ENCODE data around the gene ARFIP1. TPM values are rescaled to one million over a fixed set of nuclear protein-coding genes. Genes with fewer than 3 reads are reported as not detected.

The ARFIP1 gene
- total RNA-seq, 6 experiments from 2014 or later, result 34.8 to 44.3 (median 37.7) TPM

DNA sequence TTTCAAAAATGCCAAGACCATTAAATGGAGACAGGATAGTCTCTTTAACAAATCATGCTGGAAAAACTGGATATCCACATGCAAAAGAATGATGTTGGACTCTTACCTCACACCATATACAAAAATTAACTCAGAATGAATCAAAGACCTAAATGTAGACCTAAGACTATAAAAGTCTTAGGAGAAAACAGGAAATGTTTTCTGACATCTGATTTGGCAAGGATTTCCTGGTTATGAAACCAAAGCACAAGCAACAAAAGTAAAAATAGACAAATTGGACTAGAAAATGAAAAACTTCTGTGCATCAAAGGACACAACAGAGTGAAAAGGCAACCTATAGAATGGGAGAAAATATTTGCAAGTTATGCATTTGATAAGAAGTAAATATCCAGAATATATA is 37.6 kb downstream of the ARFIP1 start:
- H3K4me3 Mint-ChIP-seq, result no peak overlapping the region
- H3K36me3 Mint-ChIP-seq (ENCODE audit: low read depth), result peaks cover 74% of the 10 kb centered on the region
- no peak overlapping the region for H3K27ac Mint-ChIP-seq
- H3K27me3 Mint-ChIP-seq (ENCODE audit: insufficient read depth), result no peaks in the 10 kb centered on the region; the same call in none of the 2 replicates
- peaks cover 14% of the 10 kb centered on the region for H3K4me1 Mint-ChIP-seq (ENCODE audit: low read depth)
- TF ChIP-seq, protein P1, sequence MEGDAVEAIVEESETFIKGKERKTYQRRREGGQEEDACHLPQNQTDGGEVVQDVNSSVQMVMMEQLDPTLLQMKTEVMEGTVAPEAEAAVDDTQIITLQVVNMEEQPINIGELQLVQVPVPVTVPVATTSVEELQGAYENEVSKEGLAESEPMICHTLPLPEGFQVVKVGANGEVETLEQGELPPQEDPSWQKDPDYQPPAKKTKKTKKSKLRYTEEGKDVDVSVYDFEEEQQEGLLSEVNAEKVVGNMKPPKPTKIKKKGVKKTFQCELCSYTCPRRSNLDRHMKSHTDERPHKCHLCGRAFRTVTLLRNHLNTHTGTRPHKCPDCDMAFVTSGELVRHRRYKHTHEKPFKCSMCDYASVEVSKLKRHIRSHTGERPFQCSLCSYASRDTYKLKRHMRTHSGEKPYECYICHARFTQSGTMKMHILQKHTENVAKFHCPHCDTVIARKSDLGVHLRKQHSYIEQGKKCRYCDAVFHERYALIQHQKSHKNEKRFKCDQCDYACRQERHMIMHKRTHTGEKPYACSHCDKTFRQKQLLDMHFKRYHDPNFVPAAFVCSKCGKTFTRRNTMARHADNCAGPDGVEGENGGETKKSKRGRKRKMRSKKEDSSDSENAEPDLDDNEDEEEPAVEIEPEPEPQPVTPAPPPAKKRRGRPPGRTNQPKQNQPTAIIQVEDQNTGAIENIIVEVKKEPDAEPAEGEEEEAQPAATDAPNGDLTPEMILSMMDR (IDR thresholded peaks at IDR 0.05), result no peak
- DNase-seq, result no peak
- H3K9me3 Mint-ChIP-seq, result peaks cover 9% of the 10 kb centered on the region

GRCh38 chr4:152819026-152819645 is 39.4 kb downstream of the ARFIP1 start:
- Mint-ChIP-seq H3K9me3 (peaks cover 9% of the 10 kb centered on the region), H3K36me3 (ENCODE audit: low read depth) (peaks cover 61% of the 10 kb centered on the region), H3K27me3 (ENCODE audit: insufficient read depth) (no peaks in the 10 kb centered on the region; the same call in none of the 2 replicates), H3K4me1 (ENCODE audit: low read depth) (peaks cover 14% of the 10 kb centered on the region), H3K27ac (no peak overlapping the region), H3K4me3 (no peak overlapping the region)
- TF ChIP-seq, protein P1 (IDR thresholded peaks at IDR 0.05), result no peak
- no peak for DNase-seq

DNA sequence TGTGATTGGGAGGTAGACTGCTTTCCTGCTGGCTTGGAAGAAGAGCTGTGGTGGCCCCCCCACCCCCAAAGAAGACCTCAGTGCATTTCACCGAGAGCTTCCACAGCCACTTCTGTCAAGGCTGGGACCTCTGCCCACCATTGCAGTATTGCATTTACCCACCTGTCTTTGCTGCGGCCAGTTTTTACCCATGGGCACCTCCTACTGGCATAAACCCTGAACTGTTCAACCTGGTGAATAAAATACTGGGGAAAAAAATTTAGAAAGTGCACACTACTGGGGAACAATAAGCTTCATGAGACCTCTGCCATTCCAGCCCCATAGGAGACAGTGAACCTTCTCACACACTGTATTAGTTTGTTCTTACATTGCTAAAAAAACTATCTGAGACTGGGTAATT is 40.3 kb downstream of the ARFIP1 start:
- peaks cover 17% of the 10 kb centered on the region for H3K4me1 Mint-ChIP-seq (ENCODE audit: low read depth)
- TF ChIP-seq, protein P1 (IDR thresholded peaks at IDR 0.05), result peak; percentile 20; the same call in 1 of the 2 replicates
- peaks cover 51% of the 10 kb centered on the region for H3K36me3 Mint-ChIP-seq (ENCODE audit: low read depth)
- H3K9me3 Mint-ChIP-seq, result peaks cover 9% of the 10 kb centered on the region
- no peak for DNase-seq
- H3K27me3 Mint-ChIP-seq (ENCODE audit: insufficient read depth), result no peaks in the 10 kb centered on the region; the same call in none of the 2 replicates
- H3K27ac Mint-ChIP-seq, result no peak overlapping the region
- no peak overlapping the region for H3K4me3 Mint-ChIP-seq

DNA sequence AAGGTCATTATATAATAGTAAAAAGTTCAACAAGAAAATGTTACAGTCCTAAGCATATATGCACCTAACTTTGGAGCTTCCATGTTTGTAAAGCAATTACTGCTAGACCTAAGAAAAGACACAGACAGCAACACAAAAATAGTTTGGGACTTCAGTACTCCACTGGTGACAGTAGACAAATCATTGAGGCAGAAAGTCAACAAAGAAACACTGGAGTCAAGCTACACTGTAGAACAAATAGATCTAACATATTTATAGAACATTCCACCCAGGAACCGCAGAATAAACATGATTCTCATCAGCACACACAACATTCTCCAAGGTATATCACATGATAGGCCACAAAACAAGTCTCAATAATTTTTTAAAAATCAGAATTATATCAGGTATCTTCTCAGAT is 42.6 kb downstream of the ARFIP1 start:
- H3K27me3 Mint-ChIP-seq (ENCODE audit: insufficient read depth), result no peaks in the 10 kb centered on the region; the same call in 1 of the 2 replicates
- no peak overlapping the region for H3K4me3 Mint-ChIP-seq
- peaks cover 34% of the 10 kb centered on the region for H3K36me3 Mint-ChIP-seq (ENCODE audit: low read depth)

GRCh38 chr4:152824561-152824960 is 44.8 kb downstream of the ARFIP1 start:
- Mint-ChIP-seq H3K36me3 (ENCODE audit: low read depth) (peaks cover 30% of the 10 kb centered on the region), H3K9me3 (peaks cover 9% of the 10 kb centered on the region), H3K4me3 (no peak overlapping the region), H3K27me3 (ENCODE audit: insufficient read depth) (no peaks in the 10 kb centered on the region), H3K4me1 (ENCODE audit: low read depth) (peaks cover 12% of the 10 kb centered on the region; the same call in 1 of the 2 replicates), H3K27ac (no peak overlapping the region)
- no peak for DNase-seq
- TF ChIP-seq, protein P1 (IDR thresholded peaks at IDR 0.05), result no peak

More for the DNA sequence above, 42.6 kb downstream of the ARFIP1 start:
- TF ChIP-seq, protein P1 (IDR thresholded peaks at IDR 0.05), result no peak
- Mint-ChIP-seq H3K4me1 (ENCODE audit: low read depth) (peaks cover 18% of the 10 kb centered on the region), H3K9me3 (peaks cover 5% of the 10 kb centered on the region; the same call in 1 of the 2 replicates), H3K27ac (no peak overlapping the region)
- DNase-seq, result no peak
